Breast epithelium (tissue), 3 donors: ENCODE measurements around the gene IKZF3.

ENCODE experiments used
- CTCF ChIP-seq, 3 donors: fragments of 450-650 bp; IDR thresholded peaks; one replicate each; pipeline ENCODE4 v1.5.1; 2016 to 2017; ENCODE audit warnings: antibody characterized with exemption in 3 of 3, mild to moderate bottlenecking in 3 of 3, moderate library complexity in 3 of 3
- POLR2A ChIP-seq: fragments of 450-650 bp; IDR thresholded peaks from one replicate; pipeline ENCODE4 v1.6.1; 2016; ENCODE audit warnings: antibody characterized with exemption, mild to moderate bottlenecking, moderate library complexity

- no peak for TF ChIP-seq POLR2A
- TF ChIP-seq CTCF (IDR thresholded peaks at IDR 0.05) = no peak
These were observed 40.6 kb downstream of the IKZF3 start for GRCh38 chr17:39823407-39824054.
